ENCODE results near the gene APIP. TPM values are rescaled to one million over a fixed set of nuclear protein-coding genes. Genes with fewer than 3 reads are reported as not detected.
A peak's percentile ranks its signal among the peaks of the same experiment; 100 is the strongest.

APIP gene
- total RNA-seq, 4 donors from 2014 or later = 11.7 to 25.6 (median 13.8) TPM

GRCh38 chr11:34850334-34850733, 65.8 kb downstream of the APIP start:
- Histone ChIP-seq H3K27me3 (no peaks in the 10 kb centered on the region), H3K4me1 (no peaks in the 10 kb centered on the region), H3K27ac (peak overlapping the region in 2 of 4 donors; percentile 28 to 31), H3K36me3 (no peaks in the 10 kb centered on the region), H3K9me3 (no peaks in the 10 kb centered on the region), H3K4me3 (no peak overlapping the region)
- no peak for TF ChIP-seq CTCF (IDR thresholded peaks at IDR 0.05)
- no peak for TF ChIP-seq POLR2A (IDR thresholded peaks at IDR 0.05)
- DNase-seq = peak in 1 of 3 donors; percentile 61

- Histone ChIP-seq H3K27ac (no peak overlapping the region), H3K4me3 (no peak overlapping the region), H3K36me3 (no peaks in the 10 kb centered on the region), H3K9me3 (no peaks in the 10 kb centered on the region), H3K27me3 (no peaks in the 10 kb centered on the region), H3K4me1 (no peaks in the 10 kb centered on the region)
- DNase-seq = no peak
- TF ChIP-seq POLR2A (IDR thresholded peaks at IDR 0.05) (no peak), CTCF (IDR thresholded peaks at IDR 0.05) (no peak)
These were observed 69.7 kb downstream of the APIP start for GRCh38 chr11:34846467-34846866.

GRCh38 chr11:34844463-34845112, 71.6 kb downstream of the APIP start:
- TF ChIP-seq CTCF (IDR thresholded peaks at IDR 0.05) (no peak), POLR2A (IDR thresholded peaks at IDR 0.05) (no peak)
- no peak overlapping the region for H3K27ac ChIP-seq
- H3K27me3 ChIP-seq = no peaks in the 10 kb centered on the region
- H3K36me3 ChIP-seq = no peaks in the 10 kb centered on the region
- no peaks in the 10 kb centered on the region for H3K4me1 ChIP-seq
- no peak for DNase-seq
- H3K9me3 ChIP-seq = no peaks in the 10 kb centered on the region
- no peak overlapping the region for H3K4me3 ChIP-seq

GRCh38 chr11:34843271-34843670, 72.9 kb downstream of the APIP start:
- Histone ChIP-seq H3K4me3 (no peak overlapping the region), H3K27ac (no peak overlapping the region), H3K36me3 (no peaks in the 10 kb centered on the region), H3K4me1 (no peaks in the 10 kb centered on the region), H3K27me3 (no peaks in the 10 kb centered on the region), H3K9me3 (no peaks in the 10 kb centered on the region)
- TF ChIP-seq POLR2A (IDR thresholded peaks at IDR 0.05) (no peak), CTCF (IDR thresholded peaks at IDR 0.05) (no peak)
- no peak for DNase-seq

GRCh38 chr11:34840736-34841386, 75.3 kb downstream of the APIP start:
- no peak overlapping the region for H3K27ac ChIP-seq

More at GRCh38 chr11:34840736-34841386, 75.3 kb downstream of the APIP start:
- H3K4me1 ChIP-seq = no peaks in the 10 kb centered on the region
- DNase-seq = peak in 1 of 3 donors; percentile 74
- no peaks in the 10 kb centered on the region for H3K36me3 ChIP-seq
- TF ChIP-seq CTCF (IDR thresholded peaks at IDR 0.05) (peak in 4 of 6 experiments; percentile 51 to 76 (median 70)), POLR2A (IDR thresholded peaks at IDR 0.05) (no peak)
- no peaks in the 10 kb centered on the region for H3K27me3 ChIP-seq
- H3K4me3 ChIP-seq = no peak overlapping the region
- H3K9me3 ChIP-seq = no peaks in the 10 kb centered on the region

Data from Peyer's patch (tissue), 4 donors.